ENCODE data around the gene CES2. TPM values are rescaled to one million over a fixed set of nuclear protein-coding genes. Genes with fewer than 3 reads are reported as not detected.

Gene CES2
- total RNA-seq, result 18.2 and 24.2 TPM in 2 replicates

GRCh38 chr16:66935314-66936011, at the start of gene CES2:
Gene CES2, plus strand, starts transcription at chr16:66935516. Its CDS starts 120 bp downstream, at chr16:66935636.

GRCh38 chr16:66918803-66919568, 16.3 kb upstream of the CES2 start, which contains the start of gene CDH16:
Gene CDH16, minus strand, starts transcription at chr16:66918885. Its CDS starts 820 bp downstream, at chr16:66918065.

GRCh38 chr16:66925322-66925840, 9.9 kb upstream of the CES2 start, which contains the start of gene RRAD:
Gene RRAD, minus strand, starts transcription at chr16:66925535. Its CDS starts 356 bp downstream, at chr16:66925179.

GRCh38 chr16:66934138-66934838, 1.0 kb upstream of the CES2 start, which contains the start of gene CIAO2B:
Gene CIAO2B, minus strand, starts transcription at chr16:66934402. Its CDS starts 38 bp downstream, at chr16:66934364.

GRCh38 chr16:66961065-66961744, 25.9 kb downstream of the CES2 start, which contains the start of gene CES3:
Gene CES3, plus strand, starts transcription at chr16:66961266. Its CDS starts 42 bp downstream, at chr16:66961308.

GRCh38 chr16:66988197-66988788, 53.0 kb downstream of the CES2 start, which contains the start of gene CES4A:
Gene CES4A, plus strand, starts transcription at chr16:66988589. Its CDS starts 184 bp downstream, at chr16:66988773.

Other genes with a start within 250 kb of the CES2 start
- gene CMTM4, start 238.8 kb upstream of the CES2 start, total RNA-seq, result 2.1 and 3.4 TPM in 2 replicates
- gene DYNC1LI2, start 183.9 kb upstream of the CES2 start, total RNA-seq, result 64.4 and 68.7 TPM in 2 replicates
- gene TERB1, start 133.9 kb upstream of the CES2 start, total RNA-seq, result not detected in 2 replicates
- gene NAE1, start 104.5 kb upstream of the CES2 start, total RNA-seq, result 67.7 and 77.1 TPM in 2 replicates
- gene CA7, start 91.1 kb upstream of the CES2 start, total RNA-seq, result not detected in 2 replicates
- 2.4 TPM in 2 replicates for gene PDP2, start 55.0 kb upstream of the CES2 start, total RNA-seq
- not detected in 2 replicates for gene CDH16, start 16.6 kb upstream of the CES2 start, total RNA-seq
- gene RRAD, start 10.0 kb upstream of the CES2 start, total RNA-seq, result 2.3 and 2.4 TPM in 2 replicates
- 105 and 128 TPM in 2 replicates for gene CIAO2B, start 1.1 kb upstream of the CES2 start, total RNA-seq
- gene CES3, start 25.8 kb downstream of the CES2 start, total RNA-seq, result not detected in 2 replicates
- gene CES4A, start 53.1 kb downstream of the CES2 start, total RNA-seq, result 0.33 TPM in 1 of 2 replicates, not detected in the other
- gene CBFB, start 93.6 kb downstream of the CES2 start, total RNA-seq, result 55.3 and 62.4 TPM in 2 replicates
- 12.1 and 13.1 TPM in 2 replicates for gene PHAF1, start 174.4 kb downstream of the CES2 start, total RNA-seq
- 2.2 and 4.6 TPM in 2 replicates for gene B3GNT9, start 215.5 kb downstream of the CES2 start, total RNA-seq
- gene TRADD, start 224.4 kb downstream of the CES2 start, total RNA-seq, result 35.2 and 35.8 TPM in 2 replicates
- 8.2 and 10.6 TPM in 2 replicates for gene FBXL8, start 224.4 kb downstream of the CES2 start, total RNA-seq
- 0.40 and 2.0 TPM in 2 replicates for gene HSF4, start 229.2 kb downstream of the CES2 start, total RNA-seq
- gene NOL3, start 235.0 kb downstream of the CES2 start, total RNA-seq, result 9.3 and 12.7 TPM in 2 replicates
- 4.2 and 7.1 TPM in 2 replicates for gene MATCAP1, start 248.4 kb downstream of the CES2 start, total RNA-seq